GM23338 (cell line): ENCODE data around the gene SLC25A34.

ENCODE experiments used
- CREB1 ChIP-seq: fragments of 250-450 bp; sonication (Bioruptor Pico); IDR thresholded peaks from 2 replicates; pipeline ENCODE4 v1.5.0; 2020; ENCODE audit warnings: low read depth, mild to moderate bottlenecking, moderate library complexity
- EZH2 ChIP-seq: fragments of 200-600 bp; sonication (generic); IDR thresholded peaks from one replicate; pipeline ENCODE4 v1.8.0; 2017; ENCODE audit warnings: antibody characterized with exemption, mild to moderate bottlenecking, low read depth; ENCODE audit not compliant: unreplicated experiment
- EZH2phosphoT487 ChIP-seq: fragments of 200-600 bp; sonication (generic); IDR thresholded peaks from one replicate; pipeline ENCODE4 v1.8.1; 2018; ENCODE audit warnings: antibody characterized with exemption; ENCODE audit not compliant: unreplicated experiment
- POLR2AphosphoS5 ChIP-seq: IDR thresholded peaks from 2 replicates; pipeline ENCODE4 v1.6.1; 2016; ENCODE audit warnings: antibody characterized with exemption, low read depth
- ZNF331 ChIP-seq: fragments of 250-450 bp; sonication (Bioruptor Pico); IDR thresholded peaks from 2 replicates; pipeline ENCODE4 v1.5.0; 2020; ENCODE audit warnings: low read depth, mild to moderate bottlenecking, moderate library complexity
- TF ChIP-seq, protein P1 (sequence below), 2 experiments: fragments of 200-600 bp in 1 of 2; sonication (generic) in 1 of 2; conservative IDR thresholded peaks; 2 replicates each; pipeline versions ENCODE4 v1.5.1 to v1.6.1; 2016 to 2017; ENCODE audit warnings: antibody characterized with exemption in 2 of 2, low read depth in 2 of 2, mild to moderate bottlenecking in 2 of 2, moderate library complexity in 1 of 2
- TF ChIP-seq, protein P2 (sequence below): fragments of 250-450 bp; sonication (Bioruptor Pico); IDR thresholded peaks from 2 replicates; pipeline ENCODE4 v1.5.0; 2020; ENCODE audit warnings: mild to moderate bottlenecking, moderate library complexity
- TF ChIP-seq, protein P3 (sequence below): IDR thresholded peaks from 2 replicates; pipeline ENCODE4 v1.6.1; 2016; ENCODE audit warnings: antibody characterized with exemption

DNA sequence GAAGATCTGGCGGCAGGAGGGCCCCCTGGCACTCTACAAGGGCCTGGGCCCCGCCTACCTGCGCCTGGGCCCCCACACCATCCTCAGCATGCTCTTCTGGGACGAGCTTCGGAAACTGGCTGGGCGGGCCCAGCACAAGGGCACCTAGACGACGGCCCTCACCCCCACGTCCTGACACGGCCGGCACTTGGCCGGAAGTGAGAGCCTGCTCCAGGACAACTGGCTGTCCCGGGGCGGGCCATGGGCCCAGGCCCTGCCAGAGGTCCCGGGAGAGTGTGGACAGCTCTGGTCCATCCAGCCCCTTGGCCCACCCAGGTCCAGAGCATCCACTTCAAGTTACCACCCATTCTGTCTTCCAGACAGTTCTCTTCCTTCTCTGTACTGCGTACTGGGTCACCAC, 3.2 kb downstream of the SLC25A34 start:
- TF ChIP-seq, protein P1, sequence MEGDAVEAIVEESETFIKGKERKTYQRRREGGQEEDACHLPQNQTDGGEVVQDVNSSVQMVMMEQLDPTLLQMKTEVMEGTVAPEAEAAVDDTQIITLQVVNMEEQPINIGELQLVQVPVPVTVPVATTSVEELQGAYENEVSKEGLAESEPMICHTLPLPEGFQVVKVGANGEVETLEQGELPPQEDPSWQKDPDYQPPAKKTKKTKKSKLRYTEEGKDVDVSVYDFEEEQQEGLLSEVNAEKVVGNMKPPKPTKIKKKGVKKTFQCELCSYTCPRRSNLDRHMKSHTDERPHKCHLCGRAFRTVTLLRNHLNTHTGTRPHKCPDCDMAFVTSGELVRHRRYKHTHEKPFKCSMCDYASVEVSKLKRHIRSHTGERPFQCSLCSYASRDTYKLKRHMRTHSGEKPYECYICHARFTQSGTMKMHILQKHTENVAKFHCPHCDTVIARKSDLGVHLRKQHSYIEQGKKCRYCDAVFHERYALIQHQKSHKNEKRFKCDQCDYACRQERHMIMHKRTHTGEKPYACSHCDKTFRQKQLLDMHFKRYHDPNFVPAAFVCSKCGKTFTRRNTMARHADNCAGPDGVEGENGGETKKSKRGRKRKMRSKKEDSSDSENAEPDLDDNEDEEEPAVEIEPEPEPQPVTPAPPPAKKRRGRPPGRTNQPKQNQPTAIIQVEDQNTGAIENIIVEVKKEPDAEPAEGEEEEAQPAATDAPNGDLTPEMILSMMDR (conservative IDR thresholded peaks at IDR 0.05; ENCODE audit: low read depth in 2 of 2) = no peak
- TF ChIP-seq, protein P2, sequence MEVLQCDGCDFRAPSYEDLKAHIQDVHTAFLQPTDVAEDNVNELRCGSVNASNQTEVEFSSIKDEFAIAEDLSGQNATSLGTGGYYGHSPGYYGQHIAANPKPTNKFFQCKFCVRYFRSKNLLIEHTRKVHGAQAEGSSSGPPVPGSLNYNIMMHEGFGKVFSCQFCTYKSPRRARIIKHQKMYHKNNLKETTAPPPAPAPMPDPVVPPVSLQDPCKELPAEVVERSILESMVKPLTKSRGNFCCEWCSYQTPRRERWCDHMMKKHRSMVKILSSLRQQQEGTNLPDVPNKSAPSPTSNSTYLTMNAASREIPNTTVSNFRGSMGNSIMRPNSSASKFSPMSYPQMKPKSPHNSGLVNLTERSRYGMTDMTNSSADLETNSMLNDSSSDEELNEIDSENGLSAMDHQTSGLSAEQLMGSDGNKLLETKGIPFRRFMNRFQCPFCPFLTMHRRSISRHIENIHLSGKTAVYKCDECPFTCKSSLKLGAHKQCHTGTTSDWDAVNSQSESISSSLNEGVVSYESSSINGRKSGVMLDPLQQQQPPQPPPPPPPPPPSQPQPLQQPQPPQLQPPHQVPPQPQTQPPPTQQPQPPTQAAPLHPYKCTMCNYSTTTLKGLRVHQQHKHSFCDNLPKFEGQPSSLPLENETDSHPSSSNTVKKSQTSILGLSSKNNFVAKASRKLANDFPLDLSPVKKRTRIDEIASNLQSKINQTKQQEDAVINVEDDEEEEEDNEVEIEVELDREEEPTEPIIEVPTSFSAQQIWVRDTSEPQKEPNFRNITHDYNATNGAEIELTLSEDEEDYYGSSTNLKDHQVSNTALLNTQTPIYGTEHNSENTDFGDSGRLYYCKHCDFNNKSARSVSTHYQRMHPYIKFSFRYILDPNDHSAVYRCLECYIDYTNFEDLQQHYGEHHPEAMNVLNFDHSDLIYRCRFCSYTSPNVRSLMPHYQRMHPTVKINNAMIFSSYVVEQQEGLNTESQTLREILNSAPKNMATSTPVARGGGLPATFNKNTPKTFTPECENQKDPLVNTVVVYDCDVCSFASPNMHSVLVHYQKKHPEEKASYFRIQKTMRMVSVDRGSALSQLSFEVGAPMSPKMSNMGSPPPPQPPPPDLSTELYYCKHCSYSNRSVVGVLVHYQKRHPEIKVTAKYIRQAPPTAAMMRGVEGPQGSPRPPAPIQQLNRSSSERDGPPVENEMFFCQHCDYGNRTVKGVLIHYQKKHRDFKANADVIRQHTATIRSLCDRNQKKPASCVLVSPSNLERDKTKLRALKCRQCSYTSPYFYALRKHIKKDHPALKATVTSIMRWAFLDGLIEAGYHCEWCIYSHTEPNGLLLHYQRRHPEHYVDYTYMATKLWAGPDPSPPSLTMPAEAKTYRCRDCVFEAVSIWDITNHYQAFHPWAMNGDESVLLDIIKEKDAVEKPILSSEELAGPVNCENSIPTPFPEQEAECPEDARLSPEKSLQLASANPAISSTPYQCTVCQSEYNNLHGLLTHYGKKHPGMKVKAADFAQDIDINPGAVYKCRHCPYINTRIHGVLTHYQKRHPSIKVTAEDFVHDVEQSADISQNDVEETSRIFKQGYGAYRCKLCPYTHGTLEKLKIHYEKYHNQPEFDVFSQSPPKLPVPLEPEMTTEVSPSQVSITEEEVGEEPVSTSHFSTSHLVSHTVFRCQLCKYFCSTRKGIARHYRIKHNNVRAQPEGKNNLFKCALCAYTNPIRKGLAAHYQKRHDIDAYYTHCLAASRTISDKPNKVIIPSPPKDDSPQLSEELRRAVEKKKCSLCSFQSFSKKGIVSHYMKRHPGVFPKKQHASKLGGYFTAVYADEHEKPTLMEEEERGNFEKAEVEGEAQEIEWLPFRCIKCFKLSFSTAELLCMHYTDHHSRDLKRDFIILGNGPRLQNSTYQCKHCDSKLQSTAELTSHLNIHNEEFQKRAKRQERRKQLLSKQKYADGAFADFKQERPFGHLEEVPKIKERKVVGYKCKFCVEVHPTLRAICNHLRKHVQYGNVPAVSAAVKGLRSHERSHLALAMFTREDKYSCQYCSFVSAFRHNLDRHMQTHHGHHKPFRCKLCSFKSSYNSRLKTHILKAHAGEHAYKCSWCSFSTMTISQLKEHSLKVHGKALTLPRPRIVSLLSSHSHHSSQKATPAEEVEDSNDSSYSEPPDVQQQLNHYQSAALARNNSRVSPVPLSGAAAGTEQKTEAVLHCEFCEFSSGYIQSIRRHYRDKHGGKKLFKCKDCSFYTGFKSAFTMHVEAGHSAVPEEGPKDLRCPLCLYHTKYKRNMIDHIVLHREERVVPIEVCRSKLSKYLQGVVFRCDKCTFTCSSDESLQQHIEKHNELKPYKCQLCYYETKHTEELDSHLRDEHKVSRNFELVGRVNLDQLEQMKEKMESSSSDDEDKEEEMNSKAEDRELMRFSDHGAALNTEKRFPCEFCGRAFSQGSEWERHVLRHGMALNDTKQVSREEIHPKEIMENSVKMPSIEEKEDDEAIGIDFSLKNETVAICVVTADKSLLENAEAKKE (CRISPR knock-in tag) = no peak
- no peak for TF ChIP-seq POLR2AphosphoS5
- no peak for TF ChIP-seq EZH2phosphoT487
- no peak for TF ChIP-seq EZH2
- TF ChIP-seq CREB1 (CRISPR knock-in tag) = no peak
- TF ChIP-seq, protein P3, sequence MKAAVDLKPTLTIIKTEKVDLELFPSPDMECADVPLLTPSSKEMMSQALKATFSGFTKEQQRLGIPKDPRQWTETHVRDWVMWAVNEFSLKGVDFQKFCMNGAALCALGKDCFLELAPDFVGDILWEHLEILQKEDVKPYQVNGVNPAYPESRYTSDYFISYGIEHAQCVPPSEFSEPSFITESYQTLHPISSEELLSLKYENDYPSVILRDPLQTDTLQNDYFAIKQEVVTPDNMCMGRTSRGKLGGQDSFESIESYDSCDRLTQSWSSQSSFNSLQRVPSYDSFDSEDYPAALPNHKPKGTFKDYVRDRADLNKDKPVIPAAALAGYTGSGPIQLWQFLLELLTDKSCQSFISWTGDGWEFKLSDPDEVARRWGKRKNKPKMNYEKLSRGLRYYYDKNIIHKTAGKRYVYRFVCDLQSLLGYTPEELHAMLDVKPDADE = no peak
- no peak for TF ChIP-seq ZNF331 (CRISPR knock-in tag)
